ENCODE data around the gene ABCD2.
"Not testable (repeated sequence)": the region's sequence is repeated elsewhere in the genome, so short reads cannot be mapped to it uniquely, and the experiment has no call there.

The ABCD2 gene

GRCh38 chr12:39533951-39534350 lies 85.7 kb downstream of the ABCD2 start:
- H3K9me2 ChIP-seq (replicated peaks; ENCODE audit: insufficient read depth, low read length), result no peaks in the 10 kb centered on the region
- H2AFZ ChIP-seq (ENCODE audit: low read length), result no peak overlapping the region
- no peaks in the 10 kb centered on the region for H3F3A ChIP-seq (ENCODE audit: insufficient read depth, low read length)
- no peaks in the 10 kb centered on the region for H3K9me3 ChIP-seq (replicated peaks; ENCODE audit: insufficient read depth, low read length)
- no peaks in the 10 kb centered on the region for H3K27me3 ChIP-seq (replicated peaks; ENCODE audit: insufficient read depth, low read length)
- H3K36me3 ChIP-seq (replicated peaks; ENCODE audit: insufficient read depth, low read length), result no peaks in the 10 kb centered on the region
- H3K27ac ChIP-seq (ENCODE audit: low read length), result no peak overlapping the region
- H3K4me1 ChIP-seq (ENCODE audit: low read length), result no peaks in the 10 kb centered on the region
- H3K79me2 ChIP-seq (ENCODE audit: low read length), result no peaks in the 10 kb centered on the region
- no peaks in the 10 kb centered on the region for H4K20me1 ChIP-seq (ENCODE audit: insufficient read depth, low read length)
- TF ChIP-seq CTCF (IDR thresholded peaks at IDR 0.05; ENCODE audit: low read length) (no peak), EZH2 (optimal IDR thresholded peaks at IDR 0.05; ENCODE audit: low read depth, low read length) (no peak), EZH2phosphoT487 (IDR thresholded peaks at IDR 0.05; ENCODE audit: low read length) (no peak)
- DNase-seq, result no peak
- H3K4me2 ChIP-seq (ENCODE audit: low read depth, low read length), result no peak overlapping the region
- H3K4me3 ChIP-seq (ENCODE audit: low read length), result no peak overlapping the region
- H3K9ac ChIP-seq (ENCODE audit: low read length), result no peak overlapping the region

DNA sequence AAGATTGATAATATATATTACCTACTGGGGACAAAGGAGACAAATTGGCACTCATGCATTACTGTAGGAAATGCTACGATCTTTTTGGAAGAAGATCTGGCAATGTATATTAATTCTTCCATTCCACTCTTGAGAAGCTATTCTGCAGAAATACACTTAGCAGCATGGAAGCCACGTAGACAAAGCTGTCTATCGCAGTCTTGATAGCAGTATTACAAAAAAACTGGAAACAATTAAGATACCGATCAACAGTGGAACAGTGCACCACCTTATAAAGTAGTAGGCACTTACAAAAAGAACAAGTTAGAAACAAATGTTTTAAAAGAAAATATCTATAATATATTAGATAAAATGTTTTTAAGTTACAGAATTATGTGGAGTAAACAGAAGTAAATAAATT lies 87.2 kb downstream of the ABCD2 start:
- no peak for TF ChIP-seq EZH2phosphoT487 (IDR thresholded peaks at IDR 0.05; ENCODE audit: low read length)
- H2AFZ ChIP-seq (ENCODE audit: low read length), result no peak overlapping the region
- H3K4me2 ChIP-seq (ENCODE audit: low read depth, low read length), result no peak overlapping the region
- no peaks in the 10 kb centered on the region for H3F3A ChIP-seq (ENCODE audit: insufficient read depth, low read length)
- H3K4me3 ChIP-seq (ENCODE audit: low read length), result no peak overlapping the region
- H3K9me3 ChIP-seq (replicated peaks; ENCODE audit: insufficient read depth, low read length), result no peaks in the 10 kb centered on the region
- no peak overlapping the region for H3K27ac ChIP-seq (ENCODE audit: low read length)
- H4K20me1 ChIP-seq (ENCODE audit: insufficient read depth, low read length), result no peaks in the 10 kb centered on the region
- H3K79me2 ChIP-seq (ENCODE audit: low read length), result no peaks in the 10 kb centered on the region
- H3K27me3 ChIP-seq (replicated peaks; ENCODE audit: insufficient read depth, low read length), result no peaks in the 10 kb centered on the region
- H3K4me1 ChIP-seq (ENCODE audit: low read length), result no peaks in the 10 kb centered on the region
- no peaks in the 10 kb centered on the region for H3K9me2 ChIP-seq (replicated peaks; ENCODE audit: insufficient read depth, low read length)
- H3K9ac ChIP-seq (ENCODE audit: low read length), result no peak overlapping the region
- DNase-seq, result no peak
- no peaks in the 10 kb centered on the region for H3K36me3 ChIP-seq (replicated peaks; ENCODE audit: insufficient read depth, low read length)

- Histone ChIP-seq H3K4me1 (ENCODE audit: low read length) (no peaks in the 10 kb centered on the region), H3K9ac (ENCODE audit: low read length) (no peak overlapping the region), H4K20me1 (ENCODE audit: insufficient read depth, low read length) (no peaks in the 10 kb centered on the region), H3F3A (ENCODE audit: insufficient read depth, low read length) (no peaks in the 10 kb centered on the region), H3K9me2 (replicated peaks; ENCODE audit: insufficient read depth, low read length) (no peaks in the 10 kb centered on the region), H3K4me3 (ENCODE audit: low read length) (no peak overlapping the region), H3K36me3 (replicated peaks; ENCODE audit: insufficient read depth, low read length) (no peaks in the 10 kb centered on the region), H3K9me3 (replicated peaks; ENCODE audit: insufficient read depth, low read length) (no peaks in the 10 kb centered on the region), H3K27ac (ENCODE audit: low read length) (no peak overlapping the region), H3K4me2 (ENCODE audit: low read depth, low read length) (no peak overlapping the region), H3K79me2 (ENCODE audit: low read length) (no peaks in the 10 kb centered on the region), H3K27me3 (replicated peaks; ENCODE audit: insufficient read depth, low read length) (no peaks in the 10 kb centered on the region), H2AFZ (ENCODE audit: low read length) (no peak overlapping the region)
- no peak for DNase-seq
- no peak for TF ChIP-seq CTCF (IDR thresholded peaks at IDR 0.05; ENCODE audit: low read length)
- no peak for TF ChIP-seq EZH2 (optimal IDR thresholded peaks at IDR 0.05; ENCODE audit: low read depth, low read length)
- no peak for TF ChIP-seq EZH2phosphoT487 (IDR thresholded peaks at IDR 0.05; ENCODE audit: low read length)
Observed at GRCh38 chr12:39526974-39527373, 92.6 kb downstream of the ABCD2 start.

DNA sequence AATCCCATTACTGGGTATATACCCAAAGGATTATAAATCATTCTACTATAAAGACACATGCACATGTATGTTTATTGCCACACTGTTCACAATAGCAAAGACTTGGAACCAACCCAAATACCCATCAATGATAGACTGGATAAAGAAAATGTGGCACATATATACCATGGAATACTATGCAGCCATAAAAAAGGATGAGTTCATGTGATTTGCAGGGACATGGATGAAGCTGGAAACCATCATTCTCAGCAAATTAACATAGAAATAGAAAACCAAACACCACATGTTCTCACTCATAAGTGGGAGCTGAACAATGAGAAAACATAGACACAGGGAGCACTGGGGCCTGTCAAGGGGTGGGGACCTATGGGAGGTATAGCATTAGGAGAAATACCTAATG lies 97.4 kb downstream of the ABCD2 start:
- H2AFZ ChIP-seq (ENCODE audit: low read length); H3K27ac ChIP-seq (ENCODE audit: low read length); H3K9ac ChIP-seq (ENCODE audit: low read length); H3K9me3 ChIP-seq (replicated peaks; ENCODE audit: insufficient read depth, low read length); H3K36me3 ChIP-seq (replicated peaks; ENCODE audit: insufficient read depth, low read length); H3K4me2 ChIP-seq (ENCODE audit: low read depth, low read length); H3K4me3 ChIP-seq (ENCODE audit: low read length); H3K4me1 ChIP-seq (ENCODE audit: low read length); DNase-seq; H4K20me1 ChIP-seq (ENCODE audit: insufficient read depth, low read length); H3K27me3 ChIP-seq (replicated peaks; ENCODE audit: insufficient read depth, low read length); H3K9me2 ChIP-seq (replicated peaks; ENCODE audit: insufficient read depth, low read length); H3K79me2 ChIP-seq (ENCODE audit: low read length); H3F3A ChIP-seq (ENCODE audit: insufficient read depth, low read length): not testable (repeated sequence)
